K562 (cell line): ENCODE measurements around the gene FDX2. TPM values are rescaled to one million over a fixed set of nuclear protein-coding genes. Genes with fewer than 3 reads are reported as not detected.

Source experiments
- FOXJ2 ChIP-seq: fragments of 200-800 bp; sonication (Bioruptor generic); IDR thresholded peaks from 2 replicates; pipeline ENCODE4 v1.6.1; 2016; ENCODE audit warnings: missing genetic modification characterization, missing compliant biosample characterization
- HMG20B ChIP-seq: fragments of 250-450 bp; sonication (Bioruptor Pico); IDR thresholded peaks from 2 replicates; pipeline ENCODE4 v1.5.0; 2021; ENCODE audit warnings: mild to moderate bottlenecking
- ILF3 ChIP-seq: fragments of 450-650 bp; IDR thresholded peaks from 2 replicates; pipeline ENCODE4 v1.6.1; 2018; ENCODE audit warnings: antibody characterized with exemption, mild to moderate bottlenecking, moderate library complexity, borderline replicate concordance
- KAT2B ChIP-seq: IDR thresholded peaks from one replicate; pipeline ENCODE4 v1.6.1; 2012; ENCODE audit warnings: low read depth, mild to moderate bottlenecking, control low read depth, inconsistent platforms, low read length, moderate library complexity
- LARP7 ChIP-seq: fragments of 450-650 bp; IDR thresholded peaks from 2 replicates; pipeline ENCODE4 v1.6.1; 2016
- MBD1 ChIP-seq: fragments of 250-450 bp; sonication (Bioruptor Pico); IDR thresholded peaks from 2 replicates; pipeline ENCODE4 v1.8.0; 2022; ENCODE audit warnings: inconsistent platforms
- MXI1 ChIP-seq: IDR thresholded peaks from 2 replicates; pipeline ENCODE4 v1.6.1; 2011; ENCODE audit warnings: low read depth, mild to moderate bottlenecking, improper control_type of control experiment, low read length
- MYNN ChIP-seq, 2 experiments: sonication (generic); formaldehyde crosslinking in 1 of 2; IDR thresholded peaks; 2 replicates each; pipeline versions ENCODE4 v1.5.0 to v1.6.1; 2016 to 2020; ENCODE audit warnings: antibody characterized with exemption in 1 of 2, missing genetic modification reagents in 1 of 2
- NFATC3 ChIP-seq: fragments of 450-650 bp; IDR thresholded peaks from 2 replicates; pipeline ENCODE4 v1.6.1; 2017; ENCODE audit warnings: mild to moderate bottlenecking
- PKNOX1 ChIP-seq: fragments of 450-650 bp; IDR thresholded peaks from 2 replicates; pipeline ENCODE4 v1.6.1; 2016
- POLR2AphosphoS2 ChIP-seq: IDR thresholded peaks from 2 replicates; pipeline ENCODE4 v1.6.1; 2012; ENCODE audit warnings: low read length, improper control_type of control experiment
- SRSF9 ChIP-seq: fragments of 200-400 bp; formaldehyde crosslinking; IDR thresholded peaks from 2 replicates; pipeline ENCODE4 v1.6.1; 2017; ENCODE audit warnings: low read depth, low read length, borderline replicate concordance
- TFAM ChIP-seq: fragments of 250-450 bp; sonication (Bioruptor Pico); conservative IDR thresholded peaks from 2 replicates; pipeline ENCODE4 v1.5.0; 2021; ENCODE audit warnings: mild to moderate bottlenecking, moderate library complexity
- UBTF ChIP-seq, 2 experiments: IDR thresholded peaks; 2 replicates each; pipeline ENCODE4 v1.6.1; 2012; ENCODE audit warnings: improper control_type of control experiment in 2 of 2, low read depth in 2 of 2, low read length in 2 of 2, borderline replicate concordance in 1 of 2
- ZNF347 ChIP-seq: fragments of 450-650 bp; formaldehyde crosslinking; IDR thresholded peaks from 2 replicates; pipeline ENCODE4 v1.4.0; 2020; ENCODE audit warnings: low read depth, mild to moderate bottlenecking, moderate library complexity
- ZNF407 ChIP-seq: fragments of 450-650 bp; IDR thresholded peaks from 2 replicates; pipeline ENCODE4 v1.6.1; 2016; ENCODE audit warnings: low read depth
- polyA plus RNA-seq, 8 experiments: library from polyadenylated mRNA; depleted of rRNA in 4 of 8; stranded (reverse) in 5 of 8; unstranded in 3 of 8; fragments of >200 nt; fragmentation: Nextera tagmentation in 2 of 8; fragmentation: Illumina TruSeq in 1 of 8; extraction: Ambion mirVana in 2 of 8; extraction: Trizol in 1 of 8; gene quantifications; 2 replicates each; pipeline versions ENCODE4 v1.2.1 to v1.2.3, GENCODE V29; 2011 to 2014; ENCODE audit warnings: inconsistent platforms in 1 of 8, missing spikeins in 1 of 8
- total RNA-seq, 7 experiments: library from RNA; depleted of rRNA in 6 of 7; stranded (reverse); fragments of >200 nt in 6 of 7; fragmentation: Illumina TruSeq in 2 of 7; extraction: Trizol in 2 of 7; gene quantifications; 2 replicates each; pipeline versions ENCODE4 v1.2.1 to v1.2.3, GENCODE V29; 2011 to 2021; ENCODE audit warnings: low replicate concordance in 1 of 7

FDX2 gene
- total and polyA plus RNA-seq, 9 of the 15 experiments (the other 6 are each of a cell fraction or from before 2014, with no cell fraction given): 2.5 to 49.8 (median 29.7) TPM

GRCh38 chr19:10260141-10260584 lies 55.7 kb downstream of the FDX2 start (continued):
- no peak for TF ChIP-seq PKNOX1
- no peak for TF ChIP-seq TFAM (CRISPR knock-in tag)
- no peak for TF ChIP-seq NFATC3
- no peak for TF ChIP-seq FOXJ2 (tag)
- no peak for TF ChIP-seq ZNF407
- no peak for TF ChIP-seq SRSF9
- TF ChIP-seq HMG20B (CRISPR knock-in tag): no peak
- no peak for TF ChIP-seq MBD1
- TF ChIP-seq ZNF347 (CRISPR knock-in tag): no peak
- TF ChIP-seq UBTF (IDR thresholded peaks at IDR 0.05; ENCODE audit: borderline replicate concordance in 1 of 2, low read depth in 2 of 2, low read length in 2 of 2): no peak
- TF ChIP-seq POLR2AphosphoS2: 0 out of 2 replicates have a peak, but pooled peaks have one; percentile 54
- no peak for TF ChIP-seq LARP7
- no peak for TF ChIP-seq MXI1
- no peak for TF ChIP-seq KAT2B
- TF ChIP-seq MYNN (IDR thresholded peaks at IDR 0.05): 0 out of 2 replicates have a peak, but pooled peaks have one; percentile 49
- TF ChIP-seq MYNN (CRISPR knock-in tag; IDR thresholded peaks at IDR 0.05): no peak
- TF ChIP-seq ILF3: 0 out of 2 replicates have a peak, but pooled peaks have one; percentile 50
